A673 (cell line): ENCODE measurements around the gene PIGK. TPM values are rescaled to one million over a fixed set of nuclear protein-coding genes. Genes with fewer than 3 reads are reported as not detected.

Experiments used
- BruUV-seq: library from RNA; stranded (reverse); fragments of 400-500 nt; replicated peaks from 2 replicates; lab custom pipeline; 2021; lab: Mats Ljungman, UMichigan
- CTCF ChIA-PET: fragments of 300-600 bp; sonication (Branson Sonifier 250); formaldehyde crosslinking; loops from one replicate; lab custom pipeline; 2022; ENCODE audit warnings: antibody characterized with exemption; lab: Charles Lee
- POLR2A ChIA-PET: fragments of 300-600 bp; sonication (Branson Sonifier 250); formaldehyde crosslinking; loops from one replicate; lab custom pipeline; 2022; ENCODE audit warnings: antibody characterized with exemption; ENCODE audit not compliant: low non-redundant PET; lab: Charles Lee
- DNase-seq: peaks from one replicate; pipeline ENCODE4 v3.0.0-alpha.2; 2015; ENCODE audit warnings: low spot score
- H3K27ac ChIP-seq: fragments of 200-600 bp; sonication (generic); 2 replicates; pipeline ENCODE4 v1.5.1; 2016; ENCODE audit warnings: mixed run types, low read depth, mild to moderate bottlenecking, mixed read lengths, antibody characterized with exemption, low read length; ENCODE audit not compliant: poor library complexity, severe bottlenecking
- H3K27me3 ChIP-seq: fragments of 200-600 bp; sonication (generic); replicated peaks from 2 replicates; pipeline ENCODE4 v1.6.1; 2017; ENCODE audit warnings: mixed run types, low read depth, mild to moderate bottlenecking, mixed read lengths, antibody characterized with exemption, low read length; ENCODE audit not compliant: insufficient read depth, poor library complexity
- H3K36me3 ChIP-seq: fragments of 200-600 bp; sonication (generic); 2 replicates; pipeline ENCODE4 v1.6.1; 2016; ENCODE audit warnings: mixed run types, mild to moderate bottlenecking, mixed read lengths, antibody characterized with exemption, low read length; ENCODE audit not compliant: insufficient read depth, poor library complexity, severe bottlenecking
- H3K4me1 ChIP-seq: fragments of 200-600 bp; sonication (generic); 2 replicates; pipeline ENCODE4 v1.6.1; 2017; ENCODE audit warnings: mixed run types, mild to moderate bottlenecking, mixed read lengths, antibody characterized with exemption, low read length; ENCODE audit not compliant: insufficient read depth, poor library complexity, severe bottlenecking
- H3K4me3 ChIP-seq: fragments of 200-600 bp; sonication (generic); 2 replicates; pipeline ENCODE4 v1.5.1; 2016; ENCODE audit warnings: low read depth, mixed run types, mild to moderate bottlenecking, mixed read lengths, low read length; ENCODE audit not compliant: poor library complexity, severe bottlenecking
- H3K9me3 ChIP-seq: fragments of 200-600 bp; sonication (generic); 2 replicates; pipeline ENCODE4 v1.6.1; 2016; ENCODE audit warnings: mixed run types, low read depth, mild to moderate bottlenecking, mixed read lengths, antibody characterized with exemption, low read length; ENCODE audit not compliant: poor library complexity, severe bottlenecking
- EZH2 ChIP-seq: fragments of 200-600 bp; sonication (generic); IDR thresholded peaks from 2 replicates; pipeline ENCODE4 v1.6.1; 2017; ENCODE audit warnings: borderline replicate concordance, low read depth, mild to moderate bottlenecking, mixed read lengths, antibody characterized with exemption, low read length; ENCODE audit not compliant: poor library complexity, severe bottlenecking
- intact Hi-C: fragments of 100-400 bp; cut with micrococcal nuclease; formaldehyde crosslinking; loops from one replicate; pipeline ENCODE4 v1.10.0; 2022; ENCODE audit not compliant: unreplicated experiment
- total RNA-seq: library from RNA; stranded (reverse); gene quantifications from 2 replicates; pipeline ENCODE4 v1.2.3, GENCODE V29; 2021
- TF ChIP-seq, protein P1 (sequence below): fragments of 300-800, 200-600 bp; sonication (generic); conservative IDR thresholded peaks from 2 replicates; pipeline ENCODE4 v1.5.1; 2017; ENCODE audit warnings: low read depth, mild to moderate bottlenecking, antibody characterized with exemption, low read length, moderate library complexity, mixed read lengths

PIGK gene
- total RNA-seq, 1 experiment from 2014 or later: 28.8 TPM

GRCh38 chr1:77121503-77121902 is 97.7 kb downstream of the PIGK start:
- TF ChIP-seq EZH2: no peak
- TF ChIP-seq, protein P1, sequence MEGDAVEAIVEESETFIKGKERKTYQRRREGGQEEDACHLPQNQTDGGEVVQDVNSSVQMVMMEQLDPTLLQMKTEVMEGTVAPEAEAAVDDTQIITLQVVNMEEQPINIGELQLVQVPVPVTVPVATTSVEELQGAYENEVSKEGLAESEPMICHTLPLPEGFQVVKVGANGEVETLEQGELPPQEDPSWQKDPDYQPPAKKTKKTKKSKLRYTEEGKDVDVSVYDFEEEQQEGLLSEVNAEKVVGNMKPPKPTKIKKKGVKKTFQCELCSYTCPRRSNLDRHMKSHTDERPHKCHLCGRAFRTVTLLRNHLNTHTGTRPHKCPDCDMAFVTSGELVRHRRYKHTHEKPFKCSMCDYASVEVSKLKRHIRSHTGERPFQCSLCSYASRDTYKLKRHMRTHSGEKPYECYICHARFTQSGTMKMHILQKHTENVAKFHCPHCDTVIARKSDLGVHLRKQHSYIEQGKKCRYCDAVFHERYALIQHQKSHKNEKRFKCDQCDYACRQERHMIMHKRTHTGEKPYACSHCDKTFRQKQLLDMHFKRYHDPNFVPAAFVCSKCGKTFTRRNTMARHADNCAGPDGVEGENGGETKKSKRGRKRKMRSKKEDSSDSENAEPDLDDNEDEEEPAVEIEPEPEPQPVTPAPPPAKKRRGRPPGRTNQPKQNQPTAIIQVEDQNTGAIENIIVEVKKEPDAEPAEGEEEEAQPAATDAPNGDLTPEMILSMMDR: no peak
- Histone ChIP-seq H3K27me3 (no peaks in the 10 kb centered on the region), H3K4me1 (no peaks in the 10 kb centered on the region), H3K36me3 (no peaks in the 10 kb centered on the region), H3K4me3 (no peak overlapping the region), H3K9me3 (no peaks in the 10 kb centered on the region), H3K27ac (no peak overlapping the region)
- intact Hi-C loops: loop anchor here (10.0 kb wide), 1 partner anchor 217 kb away; no protein-coding TSS in a partner anchor
- no peak for DNase-seq
- no TSS peak for BruUV-seq
- CTCF ChIA-PET: no interaction called here
- POLR2A ChIA-PET: no interaction called here

DNA sequence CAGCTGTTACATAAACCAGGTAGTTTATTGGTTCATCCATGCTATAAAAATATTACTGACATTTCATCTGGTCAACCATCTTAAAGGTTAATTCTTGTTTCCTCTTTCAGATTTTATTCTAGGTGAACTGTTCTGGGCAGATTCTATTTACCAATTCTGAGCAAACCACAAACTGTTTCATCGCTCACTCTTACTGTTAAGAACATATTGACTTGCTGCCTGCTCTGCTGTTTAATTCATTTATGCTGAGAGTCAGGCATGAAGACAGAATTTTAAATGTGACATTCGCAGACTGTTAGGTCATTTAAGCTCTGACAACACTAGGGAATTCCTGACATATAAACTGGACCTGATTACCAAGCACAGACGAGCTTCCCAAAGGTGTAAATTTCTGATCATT is 98.3 kb downstream of the PIGK start:
- POLR2A ChIA-PET: no interaction called here

GRCh38 chr1:77118712-77119111 is 100.5 kb downstream of the PIGK start:
- CTCF ChIA-PET: no interaction called here

More for the DNA sequence above, 98.3 kb downstream of the PIGK start:
- no peaks in the 10 kb centered on the region for H3K27me3 ChIP-seq
- no TSS peak for BruUV-seq
- no peaks in the 10 kb centered on the region for H3K4me1 ChIP-seq
- TF ChIP-seq, protein P1: no peak
- no peak for TF ChIP-seq EZH2
- no peak for DNase-seq
- intact Hi-C loops: loop anchor here (10.0 kb wide), 1 partner anchor 216 kb away; no protein-coding TSS in a partner anchor
- H3K9me3 ChIP-seq: no peaks in the 10 kb centered on the region
- H3K4me3 ChIP-seq: no peak overlapping the region
- CTCF ChIA-PET: no interaction called here
- no peak overlapping the region for H3K27ac ChIP-seq
- no peaks in the 10 kb centered on the region for H3K36me3 ChIP-seq

More at GRCh38 chr1:77118712-77119111, 100.5 kb downstream of the PIGK start:
- Histone ChIP-seq H3K4me1 (no peaks in the 10 kb centered on the region), H3K27ac (no peak overlapping the region), H3K36me3 (no peaks in the 10 kb centered on the region), H3K27me3 (no peaks in the 10 kb centered on the region), H3K4me3 (no peak overlapping the region), H3K9me3 (no peaks in the 10 kb centered on the region)
- TF ChIP-seq, protein P1: no peak
- no peak for TF ChIP-seq EZH2
- BruUV-seq: no TSS peak
- POLR2A ChIA-PET: no interaction called here
- intact Hi-C loops: no loop called here
- DNase-seq: no peak
